GM21423 (cell line): ENCODE measurements around the gene USH2A.
"Not testable (repeated sequence)": the region's sequence is repeated elsewhere in the genome, so short reads cannot be mapped to it uniquely, and the experiment has no call there.

ENCODE experiments used
- ATAC-seq: cut with Tn5 transposase; IDR thresholded peaks from one replicate; pipeline ENCODE4 v1.9.1; 2021; ENCODE audit warnings: mild to moderate bottlenecking, moderate library complexity; ENCODE audit not compliant: unreplicated experiment

The USH2A gene

DNA sequence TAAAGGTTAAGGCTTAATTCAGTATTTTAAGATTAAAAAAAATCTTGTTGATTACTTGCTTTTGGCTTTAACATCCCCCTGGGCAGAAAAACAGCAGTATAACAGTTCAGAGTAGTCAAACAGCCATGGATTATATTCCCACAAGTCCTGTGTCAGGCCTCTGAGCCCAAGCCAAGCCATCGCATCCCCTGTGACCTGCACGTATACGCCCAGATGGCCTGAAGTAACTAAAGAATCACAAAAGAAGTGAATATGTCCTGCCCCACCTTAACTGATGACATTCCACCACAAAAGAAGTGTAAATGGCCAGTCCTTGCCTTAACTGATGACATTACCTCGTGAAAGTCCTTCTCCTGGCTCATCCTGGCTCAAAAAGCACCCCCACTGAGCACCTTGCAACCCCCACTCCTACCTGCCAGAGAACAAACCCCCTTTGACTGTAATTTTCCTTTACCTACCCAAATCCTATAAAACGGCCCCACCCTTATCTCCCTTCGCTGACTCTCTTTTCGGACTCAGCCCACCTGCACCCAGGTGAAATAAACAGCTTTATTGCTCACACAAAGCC lies 277.7 kb downstream of the USH2A start:
- ATAC-seq, result not testable (repeated sequence)

- ATAC-seq, result no peak
Measured at GRCh38 chr1:216144661-216145450, 278.4 kb downstream of the USH2A start.

DNA sequence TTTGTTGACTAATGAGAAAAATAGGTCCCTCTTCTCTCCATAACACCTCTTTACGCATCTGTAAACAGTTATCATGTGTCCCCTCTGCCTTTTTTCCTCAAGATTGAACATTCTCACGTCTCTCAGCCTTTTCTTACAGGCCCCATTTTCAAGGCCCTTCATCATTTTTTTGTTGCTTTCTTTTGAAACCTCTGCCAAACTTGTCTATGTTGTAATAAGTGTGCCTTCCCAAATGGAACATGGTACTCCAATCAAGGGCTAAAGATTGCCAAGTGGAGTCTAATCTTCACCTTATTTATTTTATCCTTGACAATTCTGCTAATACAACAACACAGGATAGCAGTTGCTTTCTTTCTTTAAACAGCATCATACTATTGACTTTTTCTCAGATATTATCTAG lies 280.3 kb downstream of the USH2A start:
- ATAC-seq, result no peak

GRCh38 chr1:216140730-216141524 lies 282.3 kb downstream of the USH2A start:
- ATAC-seq, result no peak

DNA sequence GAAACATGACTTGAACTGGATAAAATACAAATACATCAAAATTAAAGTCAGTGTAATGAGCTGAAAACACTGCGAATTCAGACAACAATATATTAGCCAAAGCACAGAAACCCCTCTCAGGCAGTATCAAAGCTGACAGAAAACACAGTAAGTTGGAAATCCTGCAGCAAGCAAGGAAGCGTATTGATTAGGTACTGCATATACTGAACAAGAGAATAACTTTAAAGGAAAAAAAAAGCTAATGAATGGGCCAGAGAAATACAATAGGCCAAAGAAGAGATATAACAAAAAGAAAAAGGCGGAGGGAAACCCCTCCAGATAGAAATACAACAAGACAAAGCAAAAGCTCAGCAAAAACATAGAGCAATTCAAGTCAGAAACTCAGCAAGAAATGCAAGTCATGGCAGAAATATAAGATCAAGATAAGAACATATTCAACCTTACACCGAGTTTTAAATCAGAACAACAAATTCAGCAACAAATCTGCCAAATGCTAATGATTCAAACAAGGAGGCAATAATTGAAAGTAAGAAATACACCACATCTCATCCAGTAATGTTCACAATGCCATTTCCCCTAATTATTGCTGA lies 299.0 kb downstream of the USH2A start:
- no peak for ATAC-seq

GRCh38 chr1:216123446-216124191 lies 299.6 kb downstream of the USH2A start:
- no peak for ATAC-seq

DNA sequence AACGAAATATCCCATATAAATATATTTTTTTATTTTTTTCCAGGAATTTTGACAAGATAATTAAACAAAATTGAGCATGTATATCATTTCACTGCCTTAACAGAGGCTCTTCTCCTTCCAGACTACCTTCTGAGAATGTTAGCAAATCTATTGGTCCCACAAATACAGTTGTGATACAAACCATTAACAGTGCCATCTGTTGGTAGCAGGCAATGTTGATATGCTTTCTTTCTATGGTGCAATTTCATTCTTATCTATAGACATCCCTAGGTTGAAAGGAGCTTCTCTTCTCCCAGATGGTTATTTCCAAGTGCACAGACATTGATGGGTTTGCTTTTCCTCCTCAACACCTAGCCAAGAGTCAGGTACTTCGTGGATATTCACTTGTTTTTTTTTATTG lies 303.6 kb downstream of the USH2A start:
- ATAC-seq, result no peak

DNA sequence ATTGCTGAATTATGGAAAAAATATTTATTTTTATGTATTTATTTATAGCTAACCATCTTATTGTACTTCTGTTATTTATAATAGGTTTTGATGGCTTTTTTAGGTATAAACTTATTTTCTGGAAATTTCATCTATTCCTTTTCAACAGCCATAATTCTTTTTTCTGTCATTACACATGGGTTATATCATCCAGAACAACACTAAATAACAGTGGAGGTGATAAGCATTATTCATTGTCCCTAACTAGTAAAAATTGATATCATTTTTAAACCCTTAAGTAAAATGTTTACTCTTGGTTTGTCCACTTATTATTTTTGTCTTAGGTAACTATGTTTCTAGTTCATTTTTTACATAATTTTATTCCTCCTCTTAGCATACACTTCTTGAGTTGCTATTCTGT lies 309.1 kb downstream of the USH2A start:
- ATAC-seq, result no peak

DNA sequence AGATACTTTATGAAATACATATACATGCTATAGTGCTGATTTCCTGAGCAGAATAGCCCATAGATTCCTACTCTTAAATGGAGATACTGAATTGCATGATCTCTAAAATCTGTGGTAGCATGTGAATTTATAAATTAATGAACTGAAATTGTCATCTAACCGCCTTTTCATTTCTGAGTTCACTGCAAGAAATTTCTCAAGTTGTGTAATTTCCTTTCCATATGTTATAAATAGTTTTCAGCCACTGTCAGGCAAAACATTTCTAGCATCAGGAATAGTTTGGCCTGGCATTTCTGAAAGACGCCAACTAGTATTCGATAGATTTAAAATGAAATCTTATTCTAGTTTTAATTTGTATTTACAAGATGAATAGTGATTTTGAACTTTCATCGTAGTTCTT lies 310.1 kb downstream of the USH2A start:
- ATAC-seq, result no peak

DNA sequence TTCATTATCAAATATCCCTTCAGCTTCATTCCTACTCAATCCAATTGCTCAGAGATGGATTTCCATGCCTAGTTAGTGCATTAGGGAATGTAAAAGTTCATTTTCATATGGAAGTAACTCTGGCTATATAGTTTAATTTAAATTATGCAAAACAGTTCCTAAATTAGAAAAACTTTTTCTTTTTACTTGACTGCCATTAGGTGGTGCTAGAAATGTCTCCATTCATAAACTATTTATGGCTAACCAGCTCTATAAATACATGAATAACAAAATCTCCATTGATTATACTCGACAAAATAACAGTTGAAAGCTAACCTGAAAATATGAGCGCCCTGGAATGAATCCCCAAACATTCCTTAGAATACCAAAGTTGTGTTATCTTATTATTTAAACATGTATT lies 311.4 kb downstream of the USH2A start:
- ATAC-seq, result no peak

GRCh38 chr1:216095400-216095799 lies 327.8 kb downstream of the USH2A start:
- ATAC-seq, result no peak

DNA sequence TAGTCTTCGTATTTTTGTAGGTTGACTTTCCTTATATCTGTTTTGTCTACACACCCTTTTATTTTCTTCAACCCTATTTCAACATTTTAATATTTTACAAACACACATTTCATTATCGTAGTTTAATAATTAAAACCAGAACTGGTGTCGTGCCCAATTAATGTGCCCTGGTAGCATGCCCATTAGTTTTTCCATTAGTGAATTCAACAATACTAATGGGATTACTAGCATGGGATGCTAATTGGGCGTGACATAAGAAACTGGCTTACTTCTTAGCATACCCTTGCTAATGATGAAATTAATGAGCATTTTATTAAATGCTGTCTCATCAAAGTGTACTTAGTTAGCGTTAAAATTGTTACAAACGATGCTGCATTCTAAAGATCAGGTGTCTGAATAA lies 332.7 kb downstream of the USH2A start:
- ATAC-seq, result no peak

DNA sequence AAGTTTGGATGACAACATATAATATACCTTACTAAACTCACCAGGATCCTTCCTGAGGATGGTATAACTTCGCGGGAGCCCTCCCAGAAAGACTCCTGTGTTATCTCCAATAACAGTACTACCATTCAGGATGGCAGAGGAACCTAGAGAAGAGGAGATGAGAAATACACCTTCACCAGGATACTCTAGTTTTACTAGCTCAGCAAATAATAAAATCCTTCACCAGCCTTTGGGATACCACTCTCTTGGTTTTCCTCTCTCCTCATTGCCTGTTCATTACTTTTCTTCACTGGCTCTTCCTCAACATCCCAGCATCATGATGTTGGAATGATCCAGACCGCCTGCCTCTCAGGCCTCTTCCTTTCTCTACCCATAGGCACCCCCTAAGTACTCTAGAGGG lies 336.6 kb downstream of the USH2A start:
- no peak for ATAC-seq

DNA sequence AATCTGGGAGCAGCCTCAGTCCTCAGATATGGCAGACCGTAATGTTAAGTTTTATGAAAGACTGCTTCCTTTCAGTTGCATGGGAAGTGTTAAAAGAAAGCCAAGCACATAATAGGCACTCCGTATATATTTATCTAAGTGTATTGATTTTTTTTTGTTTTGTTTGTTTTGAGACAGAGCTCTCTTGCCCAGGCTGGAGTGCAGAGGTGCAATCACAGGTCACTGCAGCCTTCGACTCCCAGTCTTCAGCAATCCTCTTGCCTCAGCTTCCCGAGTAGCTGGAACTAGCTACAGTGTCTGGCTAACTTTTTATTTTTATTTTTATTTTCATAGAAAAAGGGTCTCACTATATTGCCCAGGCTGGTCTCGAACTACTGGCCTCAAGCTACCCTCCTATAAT lies 341.8 kb downstream of the USH2A start:
- ATAC-seq, result no peak

DNA sequence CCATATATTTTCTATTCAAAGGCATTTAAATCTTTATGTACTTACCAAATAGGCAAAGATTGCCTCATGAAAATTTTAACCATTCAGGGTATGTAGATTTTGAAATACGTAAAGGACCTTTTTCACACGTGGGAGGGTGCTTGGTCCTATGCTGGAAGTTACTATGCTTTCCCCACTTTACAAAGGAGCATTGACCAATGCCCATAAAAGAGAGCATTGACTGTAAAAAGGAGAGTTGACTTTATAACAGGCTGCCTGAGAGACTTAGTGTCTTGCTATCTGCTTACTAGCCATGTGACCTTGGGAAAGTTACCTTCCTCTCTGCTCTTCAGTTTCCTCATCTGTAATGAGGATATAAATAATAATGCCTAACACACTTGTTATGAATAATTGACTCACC lies 346.5 kb downstream of the USH2A start:
- ATAC-seq, result no peak

DNA sequence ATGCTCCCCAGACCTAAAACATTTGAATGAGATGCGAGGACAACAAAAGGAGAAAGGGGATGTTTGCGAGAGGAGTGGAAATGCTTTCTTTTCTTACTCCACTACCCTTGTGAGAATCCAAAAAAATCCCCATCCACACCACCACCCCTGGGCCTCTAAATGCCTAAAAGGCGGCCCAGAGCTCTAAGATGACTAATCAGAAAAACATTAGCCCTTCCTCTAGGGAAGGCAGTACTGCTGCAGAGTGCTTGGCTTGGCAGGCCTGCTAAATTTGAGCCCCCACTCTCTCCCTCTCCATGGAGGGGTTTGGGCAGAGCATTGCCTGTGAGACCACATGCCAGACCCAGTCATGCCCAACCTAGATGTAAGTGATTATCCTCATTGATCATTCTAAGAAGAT lies 347.9 kb downstream of the USH2A start:
- no peak for ATAC-seq

DNA sequence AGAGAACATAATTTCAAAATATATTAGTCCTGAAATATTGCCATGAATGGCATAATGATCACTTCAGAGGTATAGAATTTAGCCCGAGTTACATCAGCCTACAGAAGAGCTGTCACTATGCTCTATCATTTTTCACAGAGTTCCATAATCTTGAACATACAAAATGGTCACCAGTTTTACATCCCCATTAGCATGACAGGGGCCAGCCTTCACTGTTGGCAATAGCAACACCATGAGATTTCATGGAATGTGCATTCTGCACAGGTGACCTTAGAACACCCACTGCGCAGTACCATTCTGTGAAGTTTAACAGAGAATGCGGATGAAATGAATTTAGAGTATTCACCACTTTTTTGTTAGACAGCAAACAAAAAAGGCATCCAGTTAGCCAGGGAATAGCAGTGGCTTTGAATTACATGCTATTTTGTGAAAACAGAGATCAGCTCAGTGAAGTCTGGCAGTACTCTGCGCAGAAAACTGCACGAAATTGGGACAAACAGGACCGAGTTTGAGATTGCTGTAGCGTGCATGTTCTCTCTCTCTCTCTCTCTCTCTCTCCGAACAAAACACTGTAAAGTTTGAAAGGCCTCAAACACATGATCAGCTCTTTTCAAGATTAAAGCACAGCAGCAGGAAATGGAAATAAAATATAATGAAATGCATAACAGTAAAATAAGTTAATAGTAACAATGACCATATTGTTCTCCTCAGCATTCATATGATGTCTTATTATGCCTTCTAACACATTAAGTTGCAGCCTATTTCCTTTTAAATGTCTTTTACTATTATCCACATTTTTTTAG lies 349.3 kb downstream of the USH2A start:
- ATAC-seq, result no peak

GRCh38 chr1:216071262-216071661 lies 352.0 kb downstream of the USH2A start:
- ATAC-seq, result no peak

DNA sequence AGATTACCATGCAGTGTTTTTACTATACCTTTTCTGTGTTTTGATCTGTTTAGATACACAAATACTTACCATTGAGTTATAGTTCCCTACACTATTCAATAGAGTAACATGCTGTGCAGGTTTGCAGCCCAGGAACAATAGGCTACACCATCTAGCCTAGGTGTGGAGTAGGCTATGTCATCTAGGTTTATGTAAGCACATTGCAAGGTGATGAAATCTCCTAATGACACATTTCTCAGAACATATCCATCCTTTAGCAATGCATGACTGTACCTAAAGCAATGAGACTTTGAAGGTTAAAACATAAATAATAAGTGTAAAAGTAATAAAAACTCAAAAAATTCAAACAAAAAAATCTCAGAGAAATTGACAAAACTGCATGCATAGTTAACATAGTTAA lies 358.6 kb downstream of the USH2A start:
- no peak for ATAC-seq

DNA sequence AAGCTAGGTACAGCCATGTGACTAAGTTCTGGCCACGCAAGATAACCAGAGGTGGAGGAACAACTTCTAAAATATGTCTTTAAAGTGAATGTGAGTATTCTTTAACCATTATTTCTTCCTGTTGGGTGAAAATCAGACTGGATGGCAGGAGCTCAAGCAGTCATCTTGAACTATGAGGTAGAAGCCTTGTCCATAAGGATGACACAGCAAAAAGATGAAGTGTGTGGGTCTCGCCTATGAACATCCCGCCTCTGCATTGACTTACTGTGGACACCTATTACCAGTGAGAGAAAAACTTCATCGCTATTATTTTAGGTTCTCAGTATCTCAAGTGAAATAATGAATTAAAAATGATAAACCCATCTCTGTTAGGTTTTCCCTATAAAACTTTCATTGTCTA lies 365.3 kb downstream of the USH2A start:
- no peak for ATAC-seq
